ENCODE measurements around the gene ATP6V1B1.

DNA sequence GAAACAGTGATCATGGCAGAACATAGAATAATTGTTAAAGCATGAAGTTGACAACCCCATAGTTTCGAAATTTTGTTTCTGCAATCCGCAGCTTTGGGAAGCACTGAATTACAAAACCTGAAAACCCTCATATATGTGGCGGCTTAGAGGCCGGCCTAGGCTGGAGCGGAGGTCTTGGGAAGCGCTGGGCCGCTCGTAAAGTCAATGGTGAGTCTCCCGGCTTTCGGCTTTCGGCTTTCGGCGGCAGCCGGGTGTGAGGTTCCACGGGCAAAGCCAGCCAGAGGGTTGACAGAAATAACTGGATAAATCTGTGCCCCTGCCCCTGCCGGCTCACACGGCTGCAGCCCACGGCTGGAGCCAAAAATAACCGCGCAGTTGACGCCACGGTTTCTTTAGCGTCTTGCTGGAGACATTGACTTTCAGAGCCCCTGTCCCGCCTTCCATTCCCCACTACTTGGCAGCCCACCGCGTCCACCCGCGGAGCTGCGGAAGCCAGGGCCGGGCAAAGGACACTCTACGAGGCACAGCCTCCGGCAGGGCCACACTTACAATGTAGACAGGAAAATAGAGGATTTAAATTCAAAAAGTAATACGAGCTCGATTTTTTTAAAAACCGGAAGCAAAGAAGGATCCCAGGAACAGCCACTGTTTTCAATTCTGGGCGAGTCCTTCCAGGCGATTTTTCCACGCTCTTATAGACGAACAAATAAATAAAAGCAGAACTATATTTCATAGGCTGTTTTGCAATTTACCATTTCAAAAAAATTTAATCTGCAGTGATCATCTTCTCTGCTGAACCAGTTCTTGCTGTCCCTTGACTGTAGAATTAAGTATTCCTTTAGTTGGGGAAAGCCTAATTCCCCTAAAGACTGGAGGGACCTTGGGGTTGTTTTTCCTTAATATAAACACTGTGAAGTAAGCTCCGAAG, 28.3 kb upstream of the ATP6V1B1 start:
- TF ChIP-seq CTCF (IDR thresholded peaks at IDR 0.05) (no peak), POLR2A (IDR thresholded peaks at IDR 0.05) (no peak)
